NCI-H2107 (cell line): ENCODE data around the gene SLCO2B1.

Experiments used
- DNase-seq: peaks from one replicate; lab custom pipeline; 2025; lab: John Stamatoyannopoulos, UW

The SLCO2B1 gene

DNA sequence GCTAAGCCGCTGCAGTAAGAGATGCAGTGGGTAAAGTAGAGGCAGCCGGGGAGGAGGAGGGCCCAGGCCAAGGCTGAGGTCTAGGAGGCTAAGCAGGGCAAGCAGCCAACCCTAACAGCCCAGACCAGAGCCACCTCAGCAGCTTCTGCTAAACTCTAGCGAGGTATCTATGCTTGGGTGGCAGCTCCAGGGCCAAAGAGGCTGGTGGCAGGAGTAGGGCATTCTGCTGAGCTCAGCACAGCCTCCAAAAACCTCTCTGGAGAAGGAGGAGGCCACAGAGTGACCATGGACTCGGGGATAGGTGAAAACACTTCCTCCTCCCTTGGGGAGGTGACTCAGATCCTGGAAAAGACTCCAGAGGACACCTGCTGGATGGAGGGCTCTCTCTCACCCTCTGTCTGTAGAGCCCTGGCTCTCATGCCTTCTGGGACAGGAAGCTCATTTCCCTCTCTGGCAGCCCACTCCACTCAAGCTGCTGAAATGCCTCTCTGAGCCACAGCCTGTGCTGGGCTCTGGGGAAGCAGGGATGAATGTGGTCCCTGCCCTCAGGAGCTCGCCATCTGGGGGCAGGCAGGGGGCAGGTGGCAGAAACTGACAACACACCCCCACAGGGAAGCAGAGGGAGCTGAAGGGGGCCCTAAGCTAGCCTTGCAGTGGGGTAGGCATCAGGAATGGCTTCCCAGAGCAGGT lies 73.2 kb downstream of the SLCO2B1 start:
- DNase-seq, result no peak

GRCh38 chr11:75225794-75226193 lies 74.9 kb downstream of the SLCO2B1 start:
- no peak for DNase-seq

DNA sequence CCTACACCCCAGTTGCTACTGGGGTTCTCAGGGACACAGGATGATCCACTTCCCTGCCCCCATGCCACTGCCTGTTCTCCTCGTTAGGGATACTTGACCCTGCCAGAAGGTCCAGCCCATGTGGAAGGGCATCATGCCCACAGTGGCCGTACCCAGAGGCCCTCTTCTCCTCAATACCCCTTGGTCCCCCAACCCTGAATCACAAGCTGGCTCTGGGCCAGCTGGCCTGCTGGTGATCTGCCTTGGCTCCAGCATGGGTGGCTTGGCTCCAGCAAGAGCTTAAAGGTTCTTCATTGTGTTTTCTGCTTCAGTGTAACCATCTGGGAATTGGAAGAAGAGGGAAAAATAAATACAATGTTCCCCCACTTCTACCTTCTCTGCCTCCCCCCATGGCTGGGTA lies 78.6 kb downstream of the SLCO2B1 start:
- no peak for DNase-seq

DNA sequence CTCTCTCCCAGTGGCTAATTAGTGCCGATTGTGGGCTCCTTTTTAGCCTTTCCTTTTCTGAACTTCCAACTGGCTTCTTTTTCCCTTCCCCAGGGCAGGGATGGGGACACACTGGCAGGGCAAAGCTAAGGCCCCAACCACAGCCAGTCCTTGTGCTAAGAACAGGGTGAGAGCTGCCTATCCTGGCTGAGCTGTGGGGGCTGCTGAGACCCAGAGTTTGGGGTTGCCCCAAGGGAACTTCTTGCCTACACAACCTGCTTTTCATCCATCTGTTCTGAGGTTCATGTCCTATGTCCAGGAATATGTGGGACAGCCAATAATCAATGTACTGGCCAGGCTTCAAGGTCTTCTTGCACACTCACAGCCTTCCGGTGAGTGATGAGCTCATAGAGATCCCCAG lies 79.7 kb downstream of the SLCO2B1 start:
- no peak for DNase-seq

GRCh38 chr11:75233754-75234172 lies 82.9 kb downstream of the SLCO2B1 start:
- no peak for DNase-seq

- DNase-seq, result no peak
Measured at GRCh38 chr11:75236062-75236461, 85.2 kb downstream of the SLCO2B1 start.

DNA sequence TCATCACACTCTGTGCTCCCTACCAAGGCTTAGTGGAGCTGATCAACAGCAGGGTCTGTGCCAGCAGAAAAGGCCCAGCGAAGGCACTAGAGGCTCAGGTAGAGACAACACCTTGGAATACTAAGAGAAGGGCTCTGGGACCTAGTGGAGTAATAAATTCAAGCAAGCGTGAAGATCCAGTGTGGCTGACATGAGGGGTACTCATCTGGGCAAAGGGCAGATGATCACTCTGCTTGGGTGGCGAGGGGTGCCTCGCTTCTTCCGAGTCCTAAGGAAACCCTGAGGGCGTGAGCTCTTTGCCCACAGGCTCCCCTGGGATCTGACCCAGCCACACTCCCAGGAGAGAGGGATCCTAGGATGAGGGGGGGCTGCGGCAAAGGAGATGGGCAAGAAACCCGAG lies 86.1 kb downstream of the SLCO2B1 start:
- DNase-seq, result no peak

DNA sequence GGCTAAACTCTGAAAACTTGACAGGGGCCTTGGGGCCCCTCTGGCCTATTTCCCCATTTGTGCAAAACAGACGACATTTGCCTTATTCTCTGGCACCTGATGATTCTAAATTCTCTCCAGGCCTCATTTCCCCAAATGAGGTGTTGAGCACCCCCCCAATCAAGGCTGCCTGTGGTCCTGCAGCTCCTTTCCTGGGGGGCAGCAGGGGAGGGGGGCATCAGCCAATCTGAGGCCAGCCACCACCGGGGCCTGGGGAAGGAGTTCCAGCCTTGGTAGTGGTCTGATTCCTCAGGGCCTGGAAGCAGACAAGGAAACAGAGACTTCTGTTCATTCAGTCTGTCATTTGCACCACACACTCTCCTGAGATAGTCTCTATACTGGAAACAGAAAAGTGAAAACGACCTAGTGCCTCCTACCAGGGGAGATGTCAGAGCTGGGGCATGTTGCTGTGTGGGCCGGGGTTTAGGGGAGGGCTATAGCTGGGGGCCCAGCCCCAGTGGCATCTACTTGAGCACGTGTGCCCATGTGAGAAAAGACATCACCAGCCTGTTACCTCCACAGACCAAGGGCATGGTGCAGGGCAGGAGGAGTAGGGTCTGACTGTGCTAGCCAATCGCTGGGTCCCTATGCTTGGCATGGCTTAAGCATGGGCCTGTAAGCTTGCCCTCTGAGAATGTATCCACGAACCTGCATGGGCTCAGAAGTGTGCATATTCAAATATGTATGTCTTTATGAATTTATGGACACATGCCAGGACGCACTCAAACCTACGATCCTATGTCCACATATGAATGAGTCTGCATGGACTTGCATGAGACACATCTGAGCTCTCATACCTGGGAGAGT lies 87.9 kb downstream of the SLCO2B1 start:
- DNase-seq, result no peak

DNA sequence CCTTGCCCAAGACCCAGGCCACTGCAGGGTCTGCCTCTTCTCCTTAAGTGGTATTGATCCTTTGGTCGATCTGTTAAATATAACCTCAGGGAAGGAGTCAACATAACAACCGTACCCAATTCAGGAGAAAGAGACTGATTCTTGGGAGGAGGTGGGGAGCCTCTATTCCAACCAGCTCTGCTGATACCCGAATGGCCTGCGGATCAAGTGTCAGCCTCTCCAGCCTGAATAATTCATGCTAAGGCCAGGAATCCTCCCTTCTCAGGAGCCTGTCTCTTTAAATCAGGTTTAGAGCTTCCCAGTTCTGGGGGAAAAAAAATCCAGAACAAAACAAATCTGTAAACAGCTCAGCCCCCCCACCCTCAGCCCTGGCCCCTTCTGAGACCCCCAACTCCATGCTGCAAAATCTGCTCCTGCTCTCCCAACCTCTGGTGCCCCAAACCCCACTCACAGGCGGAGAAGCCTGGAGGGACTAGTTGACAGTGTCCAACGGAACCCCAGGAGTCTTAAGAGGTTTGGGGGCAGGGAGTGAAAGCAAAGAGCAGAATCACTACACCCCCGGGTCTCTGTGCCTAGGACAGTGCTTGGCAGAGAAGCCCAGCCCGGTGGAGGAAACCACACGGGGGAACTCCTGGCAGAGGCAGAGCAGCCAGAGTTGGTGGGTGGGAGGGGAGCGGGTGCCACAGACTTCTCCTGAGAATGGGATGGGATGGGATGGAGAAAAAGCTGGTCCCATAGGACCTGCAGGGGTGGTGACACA lies 88.8 kb downstream of the SLCO2B1 start:
- DNase-seq, result no peak

GRCh38 chr11:75240311-75241035 lies 89.6 kb downstream of the SLCO2B1 start, which contains the start of gene TPBGL:
TPBGL (plus strand) TSS chr11:75240774; CDS start chr11:75241050, 276 bp downstream.
- DNase-seq, result no peak

DNA sequence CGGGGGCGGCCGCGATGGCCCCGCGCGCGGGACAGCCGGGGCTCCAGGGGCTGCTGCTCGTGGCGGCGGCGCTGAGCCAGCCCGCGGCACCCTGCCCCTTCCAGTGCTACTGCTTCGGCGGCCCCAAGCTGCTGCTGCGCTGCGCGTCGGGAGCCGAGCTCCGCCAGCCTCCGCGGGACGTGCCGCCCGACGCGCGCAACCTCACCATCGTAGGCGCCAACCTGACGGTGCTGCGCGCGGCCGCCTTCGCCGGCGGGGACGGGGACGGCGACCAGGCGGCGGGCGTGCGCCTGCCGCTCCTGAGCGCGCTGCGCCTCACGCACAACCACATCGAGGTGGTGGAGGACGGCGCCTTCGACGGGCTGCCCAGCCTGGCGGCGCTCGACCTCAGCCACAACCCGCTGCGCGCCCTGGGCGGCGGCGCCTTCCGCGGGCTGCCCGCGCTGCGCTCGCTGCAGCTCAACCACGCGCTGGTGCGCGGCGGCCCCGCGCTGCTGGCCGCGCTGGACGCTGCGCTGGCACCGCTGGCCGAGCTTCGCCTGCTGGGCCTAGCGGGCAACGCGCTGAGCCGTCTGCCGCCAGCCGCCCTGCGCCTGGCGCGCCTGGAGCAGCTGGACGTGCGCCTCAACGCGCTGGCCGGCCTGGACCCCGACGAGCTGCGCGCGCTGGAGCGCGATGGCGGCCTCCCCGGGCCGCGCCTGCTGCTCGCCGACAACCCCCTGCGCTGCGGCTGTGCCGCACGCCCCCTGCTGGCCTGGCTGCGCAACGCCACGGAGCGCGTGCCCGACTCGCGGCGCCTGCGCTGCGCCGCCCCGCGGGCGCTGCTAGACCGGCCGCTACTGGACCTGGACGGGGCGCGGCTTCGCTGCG lies 90.4 kb downstream of the SLCO2B1 start:
- peak; percentile 42 for DNase-seq

DNA sequence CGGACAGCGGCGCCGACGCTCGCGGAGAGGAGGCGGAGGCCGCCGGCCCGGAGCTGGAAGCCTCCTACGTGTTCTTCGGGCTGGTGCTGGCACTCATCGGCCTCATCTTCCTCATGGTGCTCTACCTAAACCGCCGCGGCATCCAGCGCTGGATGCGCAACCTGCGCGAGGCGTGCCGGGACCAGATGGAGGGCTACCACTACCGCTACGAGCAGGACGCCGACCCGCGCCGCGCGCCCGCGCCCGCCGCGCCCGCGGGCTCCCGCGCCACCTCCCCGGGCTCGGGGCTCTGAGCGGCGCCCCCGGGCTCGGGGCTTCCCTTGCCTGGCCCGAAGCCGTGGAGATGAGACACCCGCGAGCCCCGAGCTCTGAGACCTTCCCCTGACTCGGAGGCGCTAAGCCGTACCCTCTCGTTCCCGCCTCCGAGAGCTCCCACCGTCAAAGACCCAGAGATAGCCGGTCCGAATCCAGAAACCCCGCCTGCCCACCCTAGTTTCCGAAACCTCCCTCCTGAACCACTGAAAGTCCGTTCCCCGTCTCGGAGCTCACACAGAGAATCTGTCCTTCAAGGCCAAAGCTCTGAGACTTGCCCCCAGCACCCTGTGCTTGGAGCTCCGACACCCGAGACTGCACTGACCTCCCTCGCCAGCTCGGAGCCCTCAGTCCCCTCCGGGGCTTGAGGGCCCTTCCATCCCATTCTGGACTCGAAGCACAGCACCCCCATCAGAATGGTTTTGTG lies 91.2 kb downstream of the SLCO2B1 start:
- DNase-seq, result no peak

DNA sequence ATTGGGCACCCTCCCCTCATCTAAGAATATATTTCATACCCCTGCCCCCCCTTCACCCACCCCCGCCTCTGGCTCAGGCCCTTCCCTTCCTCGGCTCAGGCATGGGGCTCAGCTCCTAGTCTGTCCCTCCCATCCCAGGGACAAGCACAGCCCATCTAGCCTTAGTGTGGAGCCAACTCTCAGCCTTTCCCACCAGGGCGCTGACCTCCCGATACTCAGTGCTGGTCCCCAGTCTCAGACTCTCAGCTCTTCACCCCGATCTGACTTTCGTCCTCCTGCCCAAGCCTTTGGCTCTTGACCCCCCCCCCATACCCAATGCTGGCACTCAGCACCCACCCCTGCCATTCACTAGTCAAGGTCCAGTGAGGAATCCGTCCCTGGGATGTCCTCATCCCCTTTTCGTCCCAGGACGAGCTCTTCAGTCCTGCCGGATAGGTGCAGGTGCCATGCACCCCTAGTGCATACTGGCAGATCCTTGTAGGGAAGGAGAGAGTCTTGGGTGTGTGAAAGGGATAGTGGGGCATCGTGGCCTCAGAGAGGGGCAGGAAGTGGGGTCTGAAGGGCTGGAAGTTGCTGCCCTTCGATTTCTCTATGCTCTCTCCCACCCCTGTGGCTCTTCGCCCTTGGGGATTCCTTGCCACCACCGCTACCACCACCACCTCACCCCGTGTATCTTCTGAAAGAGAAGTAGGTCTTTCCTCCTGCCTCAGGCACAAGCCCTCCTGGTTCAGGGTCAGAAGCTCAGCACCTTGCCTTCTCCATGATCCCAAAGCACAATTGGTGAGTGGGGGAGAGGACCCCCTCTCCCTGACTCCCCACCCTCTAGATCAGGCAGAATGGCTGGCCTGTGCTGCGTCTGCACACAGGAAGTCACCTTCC lies 92.1 kb downstream of the SLCO2B1 start:
- DNase-seq, result no peak

GRCh38 chr11:75244052-75244814 lies 93.3 kb downstream of the SLCO2B1 start:
- no peak for DNase-seq

DNA sequence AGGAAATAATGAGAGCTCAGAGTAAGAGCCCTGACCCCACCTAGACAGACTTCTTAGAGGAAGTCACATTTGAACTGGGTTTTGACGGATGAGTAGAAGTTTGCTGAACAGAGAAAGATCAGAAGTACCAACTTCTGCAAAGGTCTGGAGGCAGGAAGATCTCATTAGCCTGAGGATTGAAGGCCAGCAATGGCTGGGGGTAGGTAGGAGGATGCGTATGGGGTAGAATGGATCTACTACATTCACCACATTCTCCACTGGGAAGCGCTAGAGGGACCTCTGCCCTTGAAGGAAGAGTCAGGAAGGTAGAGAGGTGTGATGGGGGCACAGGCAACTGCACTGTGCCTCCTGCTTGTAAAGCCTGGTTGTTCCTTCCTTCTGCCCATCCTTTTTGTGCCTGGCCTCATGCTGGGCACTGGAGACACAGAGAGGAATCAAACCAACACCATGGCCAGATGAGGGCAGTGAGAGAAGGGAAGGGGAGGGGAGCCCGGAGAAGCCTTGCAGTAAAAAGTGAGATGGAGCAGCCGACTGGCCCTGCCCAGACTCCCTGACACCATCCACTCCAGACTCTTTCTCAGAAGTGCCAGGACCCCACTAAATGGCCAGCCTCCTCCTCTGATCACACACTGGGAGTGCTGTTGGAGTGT lies 94.6 kb downstream of the SLCO2B1 start:
- no peak for DNase-seq

DNA sequence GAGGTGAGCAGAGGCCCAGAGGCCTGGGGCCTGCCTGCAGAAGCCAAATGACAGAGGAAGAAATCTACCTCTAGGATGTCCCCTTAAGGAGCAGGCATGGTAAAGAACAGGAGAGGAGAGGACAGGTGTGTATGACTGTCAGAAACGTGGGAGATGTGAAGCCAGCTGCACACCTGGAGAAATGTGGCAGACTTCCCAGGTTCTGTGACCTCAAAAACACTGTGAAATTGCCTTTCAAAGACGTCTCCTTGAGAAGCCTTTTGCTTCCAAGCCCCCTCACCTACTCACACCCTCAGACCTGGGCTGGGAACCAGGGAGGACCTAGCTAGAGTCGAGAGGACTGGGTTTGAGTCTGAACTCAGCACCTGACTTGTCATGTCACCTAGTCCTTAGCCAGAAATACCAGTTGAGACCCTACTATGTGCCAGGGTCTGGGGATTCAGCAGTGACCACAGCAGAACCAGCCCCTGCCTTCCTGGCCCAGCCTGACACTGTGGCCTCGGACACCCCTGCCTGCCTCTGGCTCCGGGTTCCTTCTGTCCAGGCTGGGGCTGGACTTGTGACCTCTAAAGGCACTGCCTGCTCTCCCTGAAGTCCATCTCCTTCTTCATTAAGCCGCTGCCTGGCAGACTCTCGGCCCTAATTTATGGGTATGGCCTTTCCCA lies 95.2 kb downstream of the SLCO2B1 start:
- no peak for DNase-seq

GRCh38 chr11:75246671-75247350 lies 95.9 kb downstream of the SLCO2B1 start:
- no peak for DNase-seq
